ENCODE measurements around the gene BRCA1. TPM values are rescaled to one million over a fixed set of nuclear protein-coding genes. Genes with fewer than 3 reads are reported as not detected.

BRCA1 gene
- 100 to 1,000 TPM in 1 of 4 donors, 1 to 10 TPM in 3; 2.6 to 121 (median 5.8) TPM for total RNA-seq

- Histone ChIP-seq H3K36me3 (no peaks in the 10 kb centered on the region), H3K4me3 (peak within 1 kb of the TSS; percentile 49 to 80 (median 64)), H3K27ac (peak within 1 kb of the TSS; percentile 77 to 89 (median 88)), H3K9me3 (no peaks in the 10 kb centered on the region), H3K27me3 (no peaks in the 10 kb centered on the region), H3K4me1 (peaks cover 12 to 31% (median 19%) of the 10 kb centered on the region in 4 donors)
- intact Hi-C loops (cut with DNase I; ENCODE audit: low total_unique reads) (no loop called here), in situ Hi-C loops (cut with MboI; ENCODE audit: low pct_ligation_motif_present in 1 of 4, low pct_unique_long_range_greater_than_20kb in 1 of 4, low sequenced_read_pairs in 3 of 4) (no loop called here)
- 0 to 2% methylated on average over 8 to 38 of the region's 38 CpGs for WGBS, 2 donors (ENCODE audit: low coverage in 1 of 2)
- peak; percentile 95 for DNase-seq
- TF ChIP-seq POLR2AphosphoS5 (IDR thresholded peaks at IDR 0.05) = peak; percentile 83 to 95 (median 94)
- TF ChIP-seq POLR2A (IDR thresholded peaks at IDR 0.05) = peak; percentile 91
- TF ChIP-seq EP300 (IDR thresholded peaks at IDR 0.05; ENCODE audit: low read depth) = no peak
- TF ChIP-seq CTCF (IDR thresholded peaks at IDR 0.05) = no peak
These were observed at the start of gene BRCA1 for GRCh38 chr17:43125133-43125966. TSS of gene BRCA1 (minus strand) at chr17:43125364. CDS start at chr17:43124096, 1,268 bp downstream.

GRCh38 chr17:43171586-43172487 is 46.7 kb upstream of the BRCA1 start:
- 0 to 4% methylated on average over 4 to 12 of the region's 12 CpGs for WGBS, 2 donors (ENCODE audit: low coverage in 1 of 2)
- intact Hi-C loops (cut with DNase I; ENCODE audit: low total_unique reads) = no loop called here
- Histone ChIP-seq H3K27me3 (no peaks in the 10 kb centered on the region), H3K27ac (peak overlapping the region; percentile 95 to 99 (median 98)), H3K9me3 (no peaks in the 10 kb centered on the region), H3K36me3 (peaks cover 0 to under 1% (median 0%) of the 10 kb centered on the region in 4 donors), H3K4me3 (peak overlapping the region; percentile 55 to 84 (median 72)), H3K4me1 (peaks cover 34 to 79% (median 70%) of the 10 kb centered on the region in 4 donors)
- DNase-seq = peak; percentile 49
- TF ChIP-seq CTCF (IDR thresholded peaks at IDR 0.05) (peak in 3 of 5 experiments; percentile 20 to 33 (median 31)), POLR2AphosphoS5 (IDR thresholded peaks at IDR 0.05) (peak in 1 of 3 donors; percentile 26), POLR2A (IDR thresholded peaks at IDR 0.05) (no peak)
- in situ Hi-C loops (cut with MboI; ENCODE audit: low pct_ligation_motif_present in 1 of 4, low pct_unique_long_range_greater_than_20kb in 1 of 4, low sequenced_read_pairs in 3 of 4) = no loop called here

DNA sequence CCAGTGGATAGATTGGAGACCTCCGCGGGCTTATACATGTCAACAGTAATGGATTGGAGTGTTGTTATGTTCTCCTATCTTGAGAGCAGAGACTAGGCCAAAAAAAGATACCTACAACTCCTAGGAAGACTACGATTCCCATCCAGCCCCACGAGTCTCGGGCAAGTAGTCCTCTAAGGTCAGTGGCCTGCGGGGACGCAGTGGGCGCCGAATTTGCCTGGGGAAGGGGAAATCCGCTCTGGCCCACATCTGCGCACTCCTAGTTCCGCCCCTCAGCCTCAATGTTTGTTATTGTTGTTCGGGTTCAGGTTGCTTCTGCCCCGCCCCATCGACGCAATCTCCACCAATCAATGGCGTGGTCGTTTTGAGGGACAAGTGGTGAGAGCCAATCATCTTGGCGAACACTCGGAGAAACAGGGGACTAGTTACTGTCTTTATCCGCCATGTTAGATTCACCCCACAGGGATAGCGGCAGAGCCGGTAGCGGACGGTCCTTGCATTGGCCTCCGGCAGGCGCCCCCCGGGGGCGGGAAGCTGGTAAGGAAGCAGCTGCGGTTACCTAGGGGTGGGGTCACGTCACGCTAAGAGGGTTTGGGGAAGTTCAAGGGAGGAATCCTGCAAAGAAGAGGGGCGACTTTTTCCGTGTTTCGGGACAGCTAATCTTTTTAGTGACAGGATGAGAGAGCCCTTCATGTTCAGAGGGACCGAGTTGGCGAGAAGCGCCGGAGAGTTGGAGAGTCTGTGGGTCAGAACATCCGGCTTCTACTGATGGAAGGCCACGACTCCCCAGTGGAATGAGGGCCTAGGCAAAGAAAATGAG is 45.8 kb upstream of the BRCA1 start, which contains the start of gene NBR1:
TSS of gene NBR1 (plus strand) at position 449 of the 820 bp plus-strand sequence. CDS start 4,586 bp downstream, outside the sequence.
- in situ Hi-C loops (cut with MboI; ENCODE audit: low pct_ligation_motif_present in 1 of 4, low pct_unique_long_range_greater_than_20kb in 1 of 4, low sequenced_read_pairs in 3 of 4) = no loop called here
- intact Hi-C loops (cut with DNase I; ENCODE audit: low total_unique reads) = no loop called here

More for the DNA sequence above, 45.8 kb upstream of the BRCA1 start, which contains the start of gene NBR1:
- peak within 1 kb of the TSS; percentile 95 to 99 (median 98) for H3K27ac ChIP-seq
- TF ChIP-seq POLR2A (IDR thresholded peaks at IDR 0.05) = peak; percentile 95
- no peak for TF ChIP-seq EP300 (IDR thresholded peaks at IDR 0.05; ENCODE audit: low read depth)
- TF ChIP-seq POLR2AphosphoS5 (IDR thresholded peaks at IDR 0.05) = peak in 2 of 3 donors; percentile 94 to 95
- TF ChIP-seq CTCF (IDR thresholded peaks at IDR 0.05) = peak in 1 of 5 experiments; percentile 33
- 1% methylated on average over 41 of the region's 41 CpGs; no CpG with 5 or more reads in 1 of the 2 donors for WGBS, 2 donors (ENCODE audit: low coverage in 1 of 2)
- peak within 1 kb of the TSS; percentile 55 to 84 (median 72) for H3K4me3 ChIP-seq
- peak; percentile 97 for DNase-seq
- H3K36me3 ChIP-seq = no peaks in the 10 kb centered on the region
- no peaks in the 10 kb centered on the region for H3K9me3 ChIP-seq
- peaks cover 30 to 71% (median 62%) of the 10 kb centered on the region in 4 donors for H3K4me1 ChIP-seq
- no peaks in the 10 kb centered on the region for H3K27me3 ChIP-seq

All from transverse colon (tissue), 4 donors.